Astrocyte (in vitro differentiated cells and primary cell): ENCODE results near the gene ICA1. TPM values are rescaled to one million over a fixed set of nuclear protein-coding genes. Genes with fewer than 3 reads are reported as not detected.

ENCODE experiments used
- DNase-seq: peaks from one replicate; pipeline ENCODE4 v3.0.0-alpha.2; 2010; ENCODE audit warnings: low read depth
- FAIRE-seq: peaks from 2 replicates; lab custom pipeline; 2011; peaks lifted over from hg19 to GRCh38; lab: Jason Lieb, UNC
- H2AFZ ChIP-seq: 2 replicates; pipeline ENCODE4 v1.6.0; 2012; ENCODE audit warnings: low read depth, low read length, inconsistent platforms
- H3K27ac ChIP-seq: 2 replicates; pipeline ENCODE4 v1.5.1; 2011; ENCODE audit warnings: low read depth, low read length, inconsistent platforms
- H3K27me3 ChIP-seq: 2 replicates; pipeline ENCODE4 v1.6.0; 2011; ENCODE audit warnings: low read length, inconsistent platforms; ENCODE audit not compliant: insufficient read depth
- H3K36me3 ChIP-seq: 2 replicates; pipeline ENCODE4 v1.5.1; 2011; ENCODE audit warnings: low read length, inconsistent platforms; ENCODE audit not compliant: insufficient read depth
- H3K4me1 ChIP-seq: 2 replicates; pipeline ENCODE4 v1.5.1; 2011; ENCODE audit warnings: low read length, inconsistent platforms; ENCODE audit not compliant: insufficient read depth
- H3K4me2 ChIP-seq: 2 replicates; pipeline ENCODE4 v1.6.0; 2012; ENCODE audit warnings: low read length, inconsistent platforms
- H3K4me3 ChIP-seq: 2 replicates; pipeline ENCODE4 v1.5.1; 2011; ENCODE audit warnings: low read depth, mild to moderate bottlenecking, low read length, inconsistent platforms; ENCODE audit not compliant: insufficient read depth
- H3K79me2 ChIP-seq: 2 replicates; pipeline ENCODE4 v1.6.0; 2012; ENCODE audit warnings: mild to moderate bottlenecking, low read length, inconsistent platforms; ENCODE audit not compliant: insufficient read depth
- H3K9ac ChIP-seq: 2 replicates; pipeline ENCODE4 v1.6.0; 2012; ENCODE audit warnings: mild to moderate bottlenecking, low read length, inconsistent platforms
- H3K9me3 ChIP-seq: 2 replicates; pipeline ENCODE4 v1.5.1; 2012; ENCODE audit warnings: low read depth, mild to moderate bottlenecking, low read length, inconsistent platforms; ENCODE audit not compliant: insufficient read depth
- H4K20me1 ChIP-seq: 2 replicates; pipeline ENCODE4 v1.6.0; 2012; ENCODE audit warnings: low read length, inconsistent platforms; ENCODE audit not compliant: insufficient read depth
- H3K27ac Mint-ChIP-seq: one replicate; pipeline ENCODE4 v1.8.0; 2021; ENCODE audit warnings: mild to moderate bottlenecking, mixed read lengths; ENCODE audit not compliant: unreplicated experiment
- H3K27me3 Mint-ChIP-seq: one replicate; pipeline ENCODE4 v1.8.0; 2021; ENCODE audit warnings: low read depth, mixed read lengths; ENCODE audit not compliant: unreplicated experiment
- H3K36me3 Mint-ChIP-seq: one replicate; pipeline ENCODE4 v1.8.0; 2021; ENCODE audit warnings: low read depth, mixed read lengths; ENCODE audit not compliant: unreplicated experiment
- H3K4me1 Mint-ChIP-seq: one replicate; pipeline ENCODE4 v1.8.0; 2021; ENCODE audit warnings: low read depth, mixed read lengths; ENCODE audit not compliant: unreplicated experiment
- H3K4me3 Mint-ChIP-seq: one replicate; pipeline ENCODE4 v1.8.0; 2021; ENCODE audit warnings: mild to moderate bottlenecking, moderate library complexity, mixed read lengths; ENCODE audit not compliant: unreplicated experiment
- H3K9me3 Mint-ChIP-seq: one replicate; pipeline ENCODE4 v1.8.0; 2021; ENCODE audit warnings: mild to moderate bottlenecking, mixed read lengths; ENCODE audit not compliant: unreplicated experiment
- EZH2 ChIP-seq: IDR thresholded peaks from 2 replicates; pipeline ENCODE4 v1.6.1; 2012; ENCODE audit warnings: mild to moderate bottlenecking, low read length, inconsistent platforms; ENCODE audit not compliant: insufficient read depth
- total RNA-seq: library from RNA; stranded (reverse); gene quantifications from 2 replicates; pipeline ENCODE4 v1.2.1, GENCODE V29; 2021
- TF ChIP-seq, protein P1 (sequence below): IDR thresholded peaks from 2 replicates; pipeline ENCODE4 v1.5.1; 2011; ENCODE audit warnings: low read depth, mild to moderate bottlenecking, inconsistent platforms, low read length, moderate library complexity; ENCODE audit not compliant: insufficient read depth

Gene ICA1
- total RNA-seq, 1 donor from 2014 or later: 8.0 TPM

GRCh38 chr7:8142477-8142876 is 119.5 kb downstream of the ICA1 start:
- peaks cover 2% of the 10 kb centered on the region for H3K27me3 ChIP-seq
- H3K4me2 ChIP-seq: no peak overlapping the region
- H4K20me1 ChIP-seq: no peaks in the 10 kb centered on the region
- no peak overlapping the region for H2AFZ ChIP-seq
- no peaks in the 10 kb centered on the region for H3K79me2 ChIP-seq
- no peak overlapping the region for H3K9ac ChIP-seq
- H3K9me3 ChIP-seq: no peaks in the 10 kb centered on the region
- no peak for TF ChIP-seq EZH2
- TF ChIP-seq, protein P1, sequence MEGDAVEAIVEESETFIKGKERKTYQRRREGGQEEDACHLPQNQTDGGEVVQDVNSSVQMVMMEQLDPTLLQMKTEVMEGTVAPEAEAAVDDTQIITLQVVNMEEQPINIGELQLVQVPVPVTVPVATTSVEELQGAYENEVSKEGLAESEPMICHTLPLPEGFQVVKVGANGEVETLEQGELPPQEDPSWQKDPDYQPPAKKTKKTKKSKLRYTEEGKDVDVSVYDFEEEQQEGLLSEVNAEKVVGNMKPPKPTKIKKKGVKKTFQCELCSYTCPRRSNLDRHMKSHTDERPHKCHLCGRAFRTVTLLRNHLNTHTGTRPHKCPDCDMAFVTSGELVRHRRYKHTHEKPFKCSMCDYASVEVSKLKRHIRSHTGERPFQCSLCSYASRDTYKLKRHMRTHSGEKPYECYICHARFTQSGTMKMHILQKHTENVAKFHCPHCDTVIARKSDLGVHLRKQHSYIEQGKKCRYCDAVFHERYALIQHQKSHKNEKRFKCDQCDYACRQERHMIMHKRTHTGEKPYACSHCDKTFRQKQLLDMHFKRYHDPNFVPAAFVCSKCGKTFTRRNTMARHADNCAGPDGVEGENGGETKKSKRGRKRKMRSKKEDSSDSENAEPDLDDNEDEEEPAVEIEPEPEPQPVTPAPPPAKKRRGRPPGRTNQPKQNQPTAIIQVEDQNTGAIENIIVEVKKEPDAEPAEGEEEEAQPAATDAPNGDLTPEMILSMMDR: no peak
- H3K9me3 Mint-ChIP-seq: no peaks in the 10 kb centered on the region
- H3K4me3 Mint-ChIP-seq: no peak overlapping the region
- H3K27ac ChIP-seq: no peak overlapping the region
- no peak overlapping the region for H3K27ac Mint-ChIP-seq
- H3K4me1 ChIP-seq: no peaks in the 10 kb centered on the region
- H3K36me3 ChIP-seq: no peaks in the 10 kb centered on the region
- no peak overlapping the region for H3K4me3 ChIP-seq
- H3K27me3 Mint-ChIP-seq: no peaks in the 10 kb centered on the region
- no peaks in the 10 kb centered on the region for H3K36me3 Mint-ChIP-seq
- DNase-seq (no peak), FAIRE-seq (no peak)
- H3K4me1 Mint-ChIP-seq: peaks cover 6% of the 10 kb centered on the region

DNA sequence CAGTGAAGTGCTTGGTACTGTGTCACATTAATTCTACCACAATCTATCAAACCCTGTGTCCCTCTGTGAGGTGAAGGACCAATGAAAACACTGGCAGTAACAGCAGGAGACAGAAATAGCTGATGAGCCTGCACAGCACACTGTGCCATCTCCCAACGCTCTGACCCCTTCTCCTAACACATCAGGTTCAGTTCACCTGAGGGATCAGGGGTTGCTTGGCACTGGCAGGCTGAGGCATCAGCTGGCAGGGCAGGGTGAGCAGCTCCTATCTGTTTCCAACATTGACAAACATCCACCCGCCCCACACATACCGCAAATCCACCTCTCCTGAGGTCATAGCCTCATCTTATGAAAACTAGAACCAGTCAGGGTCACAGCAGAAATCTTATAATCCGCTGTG is 120.9 kb downstream of the ICA1 start:
- no peak for TF ChIP-seq EZH2
- TF ChIP-seq, protein P1: no peak
- no peak overlapping the region for H2AFZ ChIP-seq

GRCh38 chr7:8136051-8136730 is 125.8 kb downstream of the ICA1 start:
- no peak for FAIRE-seq
- no peaks in the 10 kb centered on the region for H4K20me1 ChIP-seq
- no peaks in the 10 kb centered on the region for H3K9me3 Mint-ChIP-seq
- H2AFZ ChIP-seq: no peak overlapping the region
- H3K36me3 ChIP-seq: no peaks in the 10 kb centered on the region
- H3K27ac Mint-ChIP-seq: no peak overlapping the region
- no peaks in the 10 kb centered on the region for H3K27me3 ChIP-seq
- DNase-seq: no peak
- no peak for TF ChIP-seq EZH2
- TF ChIP-seq, protein P1: no peak
- no peak overlapping the region for H3K27ac ChIP-seq
- H3K9me3 ChIP-seq: no peaks in the 10 kb centered on the region
- H3K4me3 Mint-ChIP-seq: no peak overlapping the region
- H3K9ac ChIP-seq: no peak overlapping the region
- H3K4me2 ChIP-seq: no peak overlapping the region
- H3K4me3 ChIP-seq: no peak overlapping the region
- H3K4me1 ChIP-seq: no peaks in the 10 kb centered on the region
- H3K36me3 Mint-ChIP-seq: no peaks in the 10 kb centered on the region
- no peaks in the 10 kb centered on the region for H3K79me2 ChIP-seq
- H3K27me3 Mint-ChIP-seq: no peaks in the 10 kb centered on the region
- H3K4me1 Mint-ChIP-seq: peaks cover 13% of the 10 kb centered on the region

More for the DNA sequence above, 120.9 kb downstream of the ICA1 start:
- H3K36me3 ChIP-seq: no peaks in the 10 kb centered on the region
- Mint-ChIP-seq H3K27me3 (no peaks in the 10 kb centered on the region), H3K36me3 (no peaks in the 10 kb centered on the region), H3K4me1 (no peaks in the 10 kb centered on the region), H3K27ac (no peak overlapping the region), H3K9me3 (no peaks in the 10 kb centered on the region), H3K4me3 (no peak overlapping the region)
- H3K79me2 ChIP-seq: no peaks in the 10 kb centered on the region
- H3K9me3 ChIP-seq: no peaks in the 10 kb centered on the region
- H3K4me3 ChIP-seq: no peak overlapping the region
- H3K27ac ChIP-seq: no peak overlapping the region
- no peak for DNase-seq
- no peak overlapping the region for H3K4me2 ChIP-seq
- H3K4me1 ChIP-seq: no peaks in the 10 kb centered on the region
- no peak for FAIRE-seq
- peaks cover 2% of the 10 kb centered on the region for H3K27me3 ChIP-seq
- no peak overlapping the region for H3K9ac ChIP-seq
- H4K20me1 ChIP-seq: no peaks in the 10 kb centered on the region
